Measurements from ENCODE around the gene ZNF860.

ZNF860 gene

GRCh38 chr3:31981206-31982181 is at the start of gene ZNF860, which contains the start of gene OSBPL10:
Gene ZNF860 (plus strand): TSS chr3:31981750. CDS start chr3:31989080, 7,330 bp downstream.
Gene OSBPL10 (minus strand): TSS chr3:31981262. CDS start chr3:31981179, 83 bp downstream.
- DNase-seq = peak; percentile 73

GRCh38 chr3:31932990-31933389 is 48.6 kb upstream of the ZNF860 start:
- no peak for DNase-seq

GRCh38 chr3:31934018-31934417 is 47.5 kb upstream of the ZNF860 start:
- no peak for DNase-seq

GRCh38 chr3:31934866-31935265 is 46.7 kb upstream of the ZNF860 start:
- no peak for DNase-seq

- no peak for DNase-seq
Observed at GRCh38 chr3:31936420-31937060, 45.0 kb upstream of the ZNF860 start.

DNA sequence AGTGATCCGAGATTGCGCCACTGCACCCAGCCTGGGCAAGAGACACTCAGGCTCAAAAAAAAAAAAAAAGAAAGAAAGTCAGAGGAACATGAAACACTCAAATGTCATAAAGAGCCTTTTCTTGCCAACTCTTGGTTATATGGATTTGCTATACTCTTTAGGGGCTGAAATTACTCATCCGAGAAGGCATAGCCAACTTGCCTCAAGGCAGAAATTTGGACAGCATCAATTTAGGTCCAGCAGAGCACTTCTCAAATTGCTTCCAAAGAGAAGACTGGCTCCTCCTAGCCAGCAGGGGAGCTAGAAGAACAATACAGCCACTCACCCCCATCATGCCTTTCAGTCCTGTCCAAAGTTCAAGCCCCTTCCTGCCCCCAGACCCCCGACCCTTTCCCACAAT is 44.3 kb upstream of the ZNF860 start:
- DNase-seq = no peak

GRCh38 chr3:31942446-31942845 is 39.1 kb upstream of the ZNF860 start:
- DNase-seq = no peak

GRCh38 chr3:31943041-31943440 is 38.5 kb upstream of the ZNF860 start:
- DNase-seq = no peak

DNA sequence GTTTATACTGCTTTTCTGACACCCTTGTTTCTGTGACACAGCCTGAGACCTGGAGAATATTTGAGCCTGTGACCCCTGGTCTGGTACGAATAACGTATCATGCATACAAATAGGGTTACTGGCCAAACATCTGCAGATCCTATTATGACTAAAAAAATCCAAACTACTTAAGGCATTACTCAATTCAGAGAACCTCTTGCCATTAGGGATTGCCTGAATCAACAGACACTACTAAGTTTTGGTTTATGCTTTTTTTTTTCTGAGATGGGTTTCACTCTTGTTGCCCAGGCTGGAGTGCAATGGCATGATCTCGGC is 35.9 kb upstream of the ZNF860 start:
- no peak for DNase-seq

DNA sequence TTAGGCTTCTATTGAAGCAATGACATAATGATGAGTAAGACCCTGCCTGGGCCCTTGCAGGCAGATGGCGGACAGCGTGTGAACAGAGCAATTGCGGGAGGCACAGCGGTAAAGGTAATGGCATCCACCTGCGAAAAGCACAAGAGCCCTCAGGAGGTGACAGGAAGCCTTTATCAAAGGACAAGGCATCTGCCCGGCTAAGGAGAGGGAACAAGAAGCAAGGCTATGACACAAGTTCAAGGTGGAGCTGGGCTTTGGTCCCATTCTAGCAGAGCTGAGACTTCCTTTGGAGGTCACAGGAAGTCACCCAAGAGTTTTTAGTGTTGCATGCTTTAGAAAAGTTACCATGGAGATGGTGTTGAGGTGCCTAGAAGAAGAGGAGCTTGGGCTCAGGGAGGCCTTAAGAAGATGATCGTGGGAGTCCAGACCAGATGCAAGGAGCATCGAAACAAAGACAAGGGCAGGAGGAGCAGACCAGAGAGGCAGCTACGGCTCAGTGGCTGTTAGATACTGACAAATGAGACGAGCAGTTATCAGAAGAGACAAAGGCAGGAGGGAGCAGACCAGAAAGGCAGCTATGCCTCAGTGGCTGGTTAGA is 35.0 kb upstream of the ZNF860 start:
- no peak for DNase-seq

GRCh38 chr3:31947162-31947561 is 34.4 kb upstream of the ZNF860 start:
- no peak for DNase-seq

DNA sequence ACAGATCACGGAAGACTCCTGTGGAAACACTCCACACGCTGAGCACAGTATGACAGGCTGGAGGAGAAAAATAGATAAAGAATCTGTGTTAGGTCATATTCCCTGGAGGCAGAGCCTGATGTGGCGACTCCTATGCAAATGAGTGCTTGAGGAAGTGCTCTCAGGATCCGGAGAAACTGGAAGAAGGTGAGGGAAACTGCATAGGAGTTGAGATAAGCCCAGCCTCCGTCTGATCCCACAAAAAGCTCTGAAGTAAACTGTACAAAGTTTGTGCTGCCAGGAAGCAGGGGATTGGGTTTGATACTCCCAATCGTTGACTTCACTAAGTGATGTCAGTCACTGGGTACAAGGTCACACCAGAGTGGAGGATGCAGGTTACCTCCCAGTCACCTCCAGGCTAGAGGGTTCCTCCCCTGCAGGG is 33.9 kb upstream of the ZNF860 start:
- no peak for DNase-seq

DNA sequence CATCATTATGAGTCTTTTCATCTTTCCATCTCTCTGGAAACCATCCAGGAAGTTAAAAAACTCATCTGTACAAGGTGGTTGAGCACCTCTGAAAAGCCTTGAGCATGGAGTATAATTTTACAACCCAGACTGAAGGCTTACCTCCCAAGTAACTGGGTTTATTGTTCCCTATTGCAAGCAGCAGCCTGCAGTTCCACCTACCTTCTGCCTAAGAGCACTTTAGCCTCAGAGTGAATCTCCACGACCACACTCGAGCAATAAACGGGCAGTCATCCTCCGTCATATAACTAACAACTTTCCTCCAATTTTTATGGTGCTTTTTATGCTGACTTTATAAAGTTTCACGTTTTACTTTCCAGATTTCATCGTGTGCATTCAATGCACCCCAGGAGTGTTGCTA is 33.3 kb upstream of the ZNF860 start:
- no peak for DNase-seq

GRCh38 chr3:31952205-31952604 is 29.3 kb upstream of the ZNF860 start:
- no peak for DNase-seq

GRCh38 chr3:31953091-31953490 is 28.5 kb upstream of the ZNF860 start:
- DNase-seq = no peak

DNA sequence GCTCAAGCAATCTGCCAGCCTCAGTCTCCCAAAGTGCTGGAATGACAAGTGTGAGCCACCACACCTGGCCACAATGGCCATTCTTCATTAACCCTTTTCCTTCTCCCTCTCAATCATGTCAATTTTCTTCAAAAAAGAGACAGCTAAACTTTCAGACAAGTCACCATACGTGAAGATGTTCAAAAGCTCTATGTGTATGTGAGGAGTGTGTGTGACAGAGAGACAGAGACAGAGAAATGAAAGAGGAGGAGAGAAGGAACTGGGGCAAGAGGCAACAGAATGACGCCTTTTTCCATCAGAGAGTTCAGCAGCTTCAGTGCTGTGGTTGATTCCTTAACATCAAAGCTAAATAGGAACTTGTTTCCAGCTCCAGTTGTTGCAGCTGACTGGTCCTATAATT is 27.9 kb upstream of the ZNF860 start:
- DNase-seq = no peak

DNA sequence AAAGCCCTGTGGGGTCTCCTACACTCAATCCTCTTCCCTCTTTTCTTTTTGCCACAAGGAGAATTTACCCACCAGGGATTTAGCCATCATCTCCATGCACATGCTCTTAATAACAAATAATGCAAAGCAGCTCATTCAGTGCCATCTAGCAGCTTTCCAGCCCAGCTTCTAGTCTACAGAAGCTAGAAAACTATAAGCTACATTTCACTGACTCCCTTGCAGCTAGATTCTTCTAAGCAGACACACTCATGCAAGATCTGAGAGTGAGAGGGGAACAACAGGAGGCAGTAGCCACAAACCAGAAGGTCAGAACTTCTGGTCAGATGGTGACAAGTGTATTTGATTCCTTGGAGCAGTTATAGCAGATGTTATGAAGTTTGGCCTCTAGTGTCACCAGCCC is 26.0 kb upstream of the ZNF860 start:
- DNase-seq = no peak

GRCh38 chr3:31957106-31957505 is 24.4 kb upstream of the ZNF860 start:
- no peak for DNase-seq

- DNase-seq = no peak
Observed at GRCh38 chr3:31958701-31959152, 22.8 kb upstream of the ZNF860 start.

- DNase-seq = no peak
Observed at GRCh38 chr3:31959251-31959650, 22.3 kb upstream of the ZNF860 start.

GRCh38 chr3:31959951-31960792 is 21.4 kb upstream of the ZNF860 start:
- DNase-seq = no peak

DNA sequence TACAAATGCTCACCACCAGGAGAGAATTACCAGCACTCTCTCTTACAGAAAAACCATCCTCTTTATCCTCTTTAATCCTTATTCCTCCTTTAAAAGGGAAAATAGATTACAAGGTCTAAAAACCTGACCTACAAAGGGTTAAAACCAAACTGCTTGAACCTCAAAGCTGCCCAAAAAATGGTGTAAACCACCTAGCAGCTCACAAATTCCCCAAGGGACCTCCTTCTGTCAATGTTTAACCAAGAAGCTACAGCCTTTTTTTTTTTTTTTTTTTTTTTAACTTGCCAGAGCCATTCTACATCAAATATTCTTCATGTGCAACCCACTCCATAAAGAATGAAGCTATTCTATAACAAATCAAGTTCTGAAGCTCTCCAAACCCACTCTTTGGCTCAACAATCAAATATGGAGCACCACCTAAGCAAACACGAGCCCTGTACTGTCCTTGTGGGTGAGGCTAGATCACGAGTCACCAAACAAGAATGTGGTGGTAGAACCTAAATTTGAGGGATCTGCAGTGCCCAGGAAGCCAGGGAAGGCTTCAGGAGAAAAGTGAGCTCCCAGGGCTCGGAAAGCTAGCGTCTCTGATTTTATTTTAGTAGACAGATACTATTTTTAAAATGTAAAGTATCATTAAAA is 20.6 kb upstream of the ZNF860 start:
- no peak for DNase-seq

All from NCI-H526 treated with DMSO at 0.1 percent for 48 hours (cell line).